ENCODE data around the gene GUCY1A2.

GUCY1A2 gene

GRCh38 chr11:106627694-106628093 lies 390.6 kb downstream of the GUCY1A2 start:
- no peak for DNase-seq

- DNase-seq = no peak
These were observed 392.7 kb downstream of the GUCY1A2 start for GRCh38 chr11:106625566-106625965.

GRCh38 chr11:106624377-106624776 lies 393.9 kb downstream of the GUCY1A2 start:
- DNase-seq = no peak

Data from activated T-cell treated with anti-CD3 and anti-CD28 coated beads for 4 hours (primary cell).